Neural cell (in vitro differentiated cells): ENCODE measurements around the gene EMILIN3.

Source experiments
- EP300 ChIP-seq: fragments of 450-650 bp; conservative IDR thresholded peaks from 2 replicates; pipeline ENCODE4 v1.6.1; 2014; ENCODE audit warnings: antibody characterized with exemption, mild to moderate bottlenecking, moderate library complexity; ENCODE audit not compliant: poor library complexity, severe bottlenecking
- EZH2 ChIP-seq: fragments of 200-600, 300-800 bp; shearing (Covaris generic), sonication (generic); IDR thresholded peaks from 2 replicates; pipeline ENCODE4 v1.6.1; 2014; ENCODE audit warnings: antibody characterized with exemption, low read length, borderline replicate concordance, mild to moderate bottlenecking; ENCODE audit not compliant: insufficient read depth, poor library complexity, severe bottlenecking
- MXI1 ChIP-seq: fragments of 450-650 bp; conservative IDR thresholded peaks from 2 replicates; pipeline ENCODE4 v1.6.1; 2014; ENCODE audit warnings: antibody characterized with exemption, mild to moderate bottlenecking; ENCODE audit not compliant: poor library complexity, severe bottlenecking
- POLR2AphosphoS5 ChIP-seq: IDR thresholded peaks from 2 replicates; pipeline ENCODE4 v1.6.1; 2012
- RAD21 ChIP-seq: fragments of 450-650 bp; conservative IDR thresholded peaks from 2 replicates; pipeline ENCODE4 v1.6.1; 2014; ENCODE audit warnings: antibody characterized with exemption, mild to moderate bottlenecking, moderate library complexity
- REST ChIP-seq: IDR thresholded peaks from 2 replicates; pipeline ENCODE4 v1.6.1; 2012; ENCODE audit warnings: borderline replicate concordance
- SMC3 ChIP-seq: fragments of 450-650 bp; conservative IDR thresholded peaks from 2 replicates; pipeline ENCODE4 v1.6.1; 2014; ENCODE audit warnings: antibody characterized with exemption, mild to moderate bottlenecking, moderate library complexity; ENCODE audit not compliant: poor library complexity
- TAF1 ChIP-seq: IDR thresholded peaks from 2 replicates; pipeline ENCODE4 v1.6.1; 2012; ENCODE audit warnings: low read depth
- TF ChIP-seq, protein P1 (sequence below): fragments of 450-650 bp; IDR thresholded peaks from 2 replicates; pipeline ENCODE4 v1.5.1; 2014; ENCODE audit warnings: antibody characterized with exemption, mild to moderate bottlenecking, moderate library complexity; ENCODE audit not compliant: poor library complexity, severe bottlenecking

DNA sequence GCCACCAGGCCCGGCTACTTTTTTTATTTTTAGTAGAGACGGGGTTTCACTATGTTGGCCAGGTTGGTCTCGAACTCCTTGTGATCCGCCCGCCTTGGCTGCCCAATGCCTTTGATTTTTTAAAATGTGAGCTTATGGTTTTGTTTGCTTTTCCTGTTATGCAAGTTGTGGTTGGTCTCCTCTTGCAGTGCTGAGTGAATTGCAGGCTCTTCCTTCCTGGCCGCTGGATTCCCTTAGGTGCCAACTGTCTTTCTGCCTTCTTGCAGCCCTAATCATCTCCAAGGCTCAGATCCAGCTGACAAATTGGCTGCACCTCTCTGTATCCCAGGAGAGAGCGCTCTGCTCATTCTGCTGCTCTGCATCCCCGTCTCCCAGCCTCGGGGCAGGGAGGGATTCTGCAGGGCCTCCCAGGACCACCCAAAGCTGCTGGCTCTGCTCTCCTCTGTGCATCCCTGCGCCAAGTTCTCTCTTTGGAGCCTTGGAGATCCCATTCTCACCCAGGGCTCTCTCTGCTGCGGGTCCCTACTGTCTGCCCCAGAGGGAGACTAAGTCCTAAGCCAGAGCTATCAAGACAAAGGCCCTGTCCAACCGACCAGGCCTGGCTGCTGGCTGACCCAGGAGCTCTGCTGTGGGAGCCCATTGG, 14.1 kb upstream of the EMILIN3 start:
- TF ChIP-seq, protein P1, sequence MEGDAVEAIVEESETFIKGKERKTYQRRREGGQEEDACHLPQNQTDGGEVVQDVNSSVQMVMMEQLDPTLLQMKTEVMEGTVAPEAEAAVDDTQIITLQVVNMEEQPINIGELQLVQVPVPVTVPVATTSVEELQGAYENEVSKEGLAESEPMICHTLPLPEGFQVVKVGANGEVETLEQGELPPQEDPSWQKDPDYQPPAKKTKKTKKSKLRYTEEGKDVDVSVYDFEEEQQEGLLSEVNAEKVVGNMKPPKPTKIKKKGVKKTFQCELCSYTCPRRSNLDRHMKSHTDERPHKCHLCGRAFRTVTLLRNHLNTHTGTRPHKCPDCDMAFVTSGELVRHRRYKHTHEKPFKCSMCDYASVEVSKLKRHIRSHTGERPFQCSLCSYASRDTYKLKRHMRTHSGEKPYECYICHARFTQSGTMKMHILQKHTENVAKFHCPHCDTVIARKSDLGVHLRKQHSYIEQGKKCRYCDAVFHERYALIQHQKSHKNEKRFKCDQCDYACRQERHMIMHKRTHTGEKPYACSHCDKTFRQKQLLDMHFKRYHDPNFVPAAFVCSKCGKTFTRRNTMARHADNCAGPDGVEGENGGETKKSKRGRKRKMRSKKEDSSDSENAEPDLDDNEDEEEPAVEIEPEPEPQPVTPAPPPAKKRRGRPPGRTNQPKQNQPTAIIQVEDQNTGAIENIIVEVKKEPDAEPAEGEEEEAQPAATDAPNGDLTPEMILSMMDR = no peak
- TF ChIP-seq EP300 (no peak), SMC3 (no peak), TAF1 (no peak), EZH2 (no peak), POLR2AphosphoS5 (no peak), MXI1 (no peak), REST (no peak), RAD21 (no peak)
